Measurements from ENCODE around the gene PCSK6. TPM values are rescaled to one million over a fixed set of nuclear protein-coding genes. Genes with fewer than 3 reads are reported as not detected.

Gene PCSK6
- total RNA-seq, 1 experiment from 2014 or later = 2.9 TPM

GRCh38 chr15:101470548-101471239 lies 18.8 kb downstream of the PCSK6 start (continued):
- TF ChIP-seq AFF4 (CRISPR knock-in tag; IDR thresholded peaks at IDR 0.05; ENCODE audit: borderline replicate concordance) (no peak), OVOL2 (CRISPR knock-in tag; IDR thresholded peaks at IDR 0.05; ENCODE audit: borderline replicate concordance) (no peak), PRDM15 (CRISPR knock-in tag; IDR thresholded peaks at IDR 0.05) (no peak)
- TF ChIP-seq, protein P1, sequence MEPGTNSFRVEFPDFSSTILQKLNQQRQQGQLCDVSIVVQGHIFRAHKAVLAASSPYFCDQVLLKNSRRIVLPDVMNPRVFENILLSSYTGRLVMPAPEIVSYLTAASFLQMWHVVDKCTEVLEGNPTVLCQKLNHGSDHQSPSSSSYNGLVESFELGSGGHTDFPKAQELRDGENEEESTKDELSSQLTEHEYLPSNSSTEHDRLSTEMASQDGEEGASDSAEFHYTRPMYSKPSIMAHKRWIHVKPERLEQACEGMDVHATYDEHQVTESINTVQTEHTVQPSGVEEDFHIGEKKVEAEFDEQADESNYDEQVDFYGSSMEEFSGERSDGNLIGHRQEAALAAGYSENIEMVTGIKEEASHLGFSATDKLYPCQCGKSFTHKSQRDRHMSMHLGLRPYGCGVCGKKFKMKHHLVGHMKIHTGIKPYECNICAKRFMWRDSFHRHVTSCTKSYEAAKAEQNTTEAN (CRISPR knock-in tag; IDR thresholded peaks at IDR 0.05) = no peak

GRCh38 chr15:101469520-101470288 lies 19.8 kb downstream of the PCSK6 start:
- CTCF ChIA-PET = interaction anchor here (0.7 to 1.0 kb wide), 2 partner anchors 32 to 149 kb away, joined by 3 to 5 read pairs; no protein-coding TSS in a partner anchor
- Mint-ChIP-seq H3K4me1 (no peaks in the 10 kb centered on the region), H3K27me3 (ENCODE audit: low read depth) (no peaks in the 10 kb centered on the region), H3K4me3 (no peak overlapping the region), H3K36me3 (no peaks in the 10 kb centered on the region), H3K9me3 (peaks cover 13% of the 10 kb centered on the region), H3K27ac (no peak overlapping the region)
- ATAC-seq = no peak
- DNase-seq (ENCODE audit: low spot score) = no peak
- POLR2A ChIA-PET = no interaction called here
- TF ChIP-seq NFYB (CRISPR knock-in tag; conservative IDR thresholded peaks at IDR 0.05; ENCODE audit: low read depth) = no peak
- no peak for TF ChIP-seq NR1H2 (CRISPR knock-in tag; IDR thresholded peaks at IDR 0.05)
- TF ChIP-seq ZNF281 (CRISPR knock-in tag; IDR thresholded peaks at IDR 0.05) = no peak
- TF ChIP-seq ZMAT4 (CRISPR knock-in tag; IDR thresholded peaks at IDR 0.05) = no peak
- TF ChIP-seq MYBL2 (CRISPR knock-in tag; IDR thresholded peaks at IDR 0.05) = no peak
- TF ChIP-seq FOXP1 (CRISPR knock-in tag; IDR thresholded peaks at IDR 0.05; ENCODE audit: borderline replicate concordance) = no peak
- no peak for TF ChIP-seq MLX (CRISPR knock-in tag; IDR thresholded peaks at IDR 0.05)
- TF ChIP-seq PRRX2 (CRISPR knock-in tag; IDR thresholded peaks at IDR 0.05) = no peak
- TF ChIP-seq TEAD4 (CRISPR knock-in tag; IDR thresholded peaks at IDR 0.05) = no peak
- TF ChIP-seq SP1 (CRISPR knock-in tag; conservative IDR thresholded peaks at IDR 0.05) = no peak
- no peak for TF ChIP-seq E2F5 (CRISPR knock-in tag; IDR thresholded peaks at IDR 0.05)
- no peak for TF ChIP-seq AR (CRISPR knock-in tag; IDR thresholded peaks at IDR 0.05)
- no peak for TF ChIP-seq SOX15 (CRISPR knock-in tag; IDR thresholded peaks at IDR 0.05)
- no peak for TF ChIP-seq ZNF671 (CRISPR knock-in tag; IDR thresholded peaks at IDR 0.05)
